Hematopoietic multipotent progenitor cell treated with erythropoietin and hydrocortisone succinate and interleukin-3 and kit ligand, for 8 days (in vitro differentiated cells): Measurements from ENCODE around the gene PLIN1.

ENCODE experiments used
- DNase-seq: peaks from one replicate; pipeline ENCODE4 v3.0.0-alpha.2; 2015

The PLIN1 gene

DNA sequence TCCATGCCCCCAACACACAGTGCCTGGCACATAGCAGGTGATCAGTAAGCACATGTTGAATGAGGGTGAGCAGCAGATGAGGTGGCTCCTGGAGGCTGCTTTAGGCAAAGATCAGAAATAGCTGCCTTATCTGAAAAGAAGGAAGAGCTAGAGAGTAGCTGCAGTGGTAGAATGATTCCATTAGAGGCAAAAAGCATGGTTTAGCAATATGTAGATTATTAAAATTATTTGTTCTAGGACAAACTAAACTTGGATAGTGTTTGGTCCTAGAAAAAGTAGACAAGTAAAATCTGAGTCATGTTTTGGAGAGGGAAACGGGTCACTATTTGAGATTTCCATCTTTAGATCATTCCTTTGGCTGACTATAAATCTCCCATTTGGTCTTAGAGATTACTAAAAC is 56.0 kb downstream of the PLIN1 start:
- no peak for DNase-seq

DNA sequence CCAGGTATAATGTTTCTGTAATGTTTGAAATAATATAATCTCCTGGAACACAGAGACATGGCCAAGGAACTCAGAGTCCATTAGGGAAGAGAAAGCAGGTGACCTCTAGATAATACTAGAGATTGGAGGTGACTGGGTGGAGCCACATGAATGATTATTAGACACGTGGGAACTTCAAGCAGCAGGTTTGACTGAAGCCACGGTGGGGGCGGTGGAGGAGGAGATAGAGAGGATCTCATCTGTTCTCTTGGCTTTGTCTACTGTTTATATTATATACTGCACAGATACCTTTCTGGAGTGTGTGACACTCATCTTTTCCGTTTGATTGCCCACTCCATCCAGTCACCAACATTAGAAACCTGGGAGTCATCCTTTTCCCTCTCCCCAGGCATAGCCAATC is 57.6 kb downstream of the PLIN1 start:
- no peak for DNase-seq

DNA sequence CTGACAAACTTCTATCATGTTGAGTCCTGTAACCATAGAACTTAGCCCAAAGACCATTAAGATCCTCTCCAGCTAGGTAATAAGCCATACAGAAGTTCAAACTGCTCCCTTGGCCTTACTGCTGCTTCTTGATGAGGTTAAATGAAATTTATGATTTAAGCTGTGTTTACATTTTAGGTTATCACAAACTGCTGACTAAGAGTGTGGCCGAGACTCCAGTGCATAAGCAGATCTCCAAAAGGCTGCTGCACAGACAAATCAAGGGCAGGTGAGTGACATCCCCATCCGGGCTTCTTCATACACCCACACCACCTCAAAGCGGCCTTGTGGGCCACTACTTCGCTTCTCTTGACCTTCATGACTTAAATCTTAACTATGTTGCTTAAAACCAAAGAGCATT is 62.9 kb downstream of the PLIN1 start:
- DNase-seq, result no peak

DNA sequence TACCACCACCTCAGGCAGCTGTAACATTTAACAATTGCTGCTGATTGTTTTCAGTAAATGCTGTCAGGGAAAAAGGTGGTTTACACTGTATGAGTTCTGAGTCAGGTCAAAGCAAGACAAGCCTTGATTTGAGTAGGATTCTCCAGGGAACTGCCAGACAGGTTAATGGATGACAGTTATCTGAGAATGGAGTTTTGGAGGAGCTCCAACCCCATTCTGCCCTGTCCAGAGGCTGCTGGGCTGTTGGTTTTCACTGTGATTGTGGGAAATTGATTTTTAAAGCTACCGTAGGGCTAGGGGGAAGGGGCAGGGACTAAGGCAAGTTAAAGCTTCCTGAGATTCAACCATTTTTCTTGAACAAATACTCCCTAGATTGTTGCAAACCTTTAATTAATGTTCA is 64.0 kb downstream of the PLIN1 start:
- no peak for DNase-seq
